HepG2 (cell line): ENCODE data around the gene CYSRT1. TPM values are rescaled to one million over a fixed set of nuclear protein-coding genes. Genes with fewer than 3 reads are reported as not detected.

Source experiments
- ATF6 ChIP-seq: sonication (generic); formaldehyde crosslinking; conservative IDR thresholded peaks from 2 replicates; pipeline ENCODE4 v1.4.0; 2020; ENCODE audit warnings: missing genetic modification reagents
- BHLHE40 ChIP-seq: IDR thresholded peaks from 2 replicates; pipeline ENCODE4 v1.6.1; 2011; ENCODE audit warnings: low read length, improper control_type of control experiment
- BORCS8-MEF2B ChIP-seq: sonication (generic); formaldehyde crosslinking; IDR thresholded peaks from 2 replicates; pipeline ENCODE4 v1.8.0; 2022; ENCODE audit warnings: mild to moderate bottlenecking, missing genetic modification reagents
- FOXO1 ChIP-seq: sonication (generic); formaldehyde crosslinking; IDR thresholded peaks from 2 replicates; pipeline ENCODE4 v1.4.0; 2020; ENCODE audit warnings: missing genetic modification reagents
- HNF1A ChIP-seq, 2 experiments: sonication (generic) in 1 of 2; formaldehyde crosslinking in 1 of 2; IDR thresholded peaks; 2 replicates each; pipeline versions ENCODE4 v1.4.0 to v1.6.1; 2016 to 2020; ENCODE audit warnings: borderline replicate concordance in 1 of 2, low read depth in 1 of 2, mild to moderate bottlenecking in 1 of 2, missing genetic modification reagents in 1 of 2
- MIER2 ChIP-seq: IDR thresholded peaks from 2 replicates; pipeline ENCODE4 v1.6.1; 2016; ENCODE audit warnings: missing biosample characterization, missing genetic modification reagents
- MTERF4 ChIP-seq: sonication (generic); formaldehyde crosslinking; IDR thresholded peaks from 2 replicates; pipeline ENCODE4 v1.8.0; 2023; ENCODE audit warnings: mild to moderate bottlenecking, missing genetic modification reagents
- NR1H2 ChIP-seq: sonication (generic); formaldehyde crosslinking; IDR thresholded peaks from 2 replicates; pipeline ENCODE4 v1.8.1; 2022; ENCODE audit warnings: low read depth, missing genetic modification reagents, borderline replicate concordance
- PATZ1 ChIP-seq: sonication (generic); formaldehyde crosslinking; IDR thresholded peaks from 2 replicates; pipeline ENCODE4 v1.4.0; 2020; ENCODE audit warnings: missing genetic modification reagents
- PRMT3 ChIP-seq: sonication (generic); formaldehyde crosslinking; IDR thresholded peaks from 2 replicates; pipeline ENCODE4 v1.8.1; 2022; ENCODE audit warnings: low read depth, mild to moderate bottlenecking, moderate library complexity, missing genetic modification reagents, borderline replicate concordance
- SATB2 ChIP-seq: sonication (generic); formaldehyde crosslinking; IDR thresholded peaks from 2 replicates; pipeline ENCODE4 v1.5.0; 2020; ENCODE audit warnings: missing genetic modification reagents
- SMAD3 ChIP-seq: sonication (generic); formaldehyde crosslinking; IDR thresholded peaks from 2 replicates; pipeline ENCODE4 v1.4.0; 2020; ENCODE audit warnings: missing genetic modification reagents
- XBP1 ChIP-seq: sonication (generic); formaldehyde crosslinking; IDR thresholded peaks from 2 replicates; pipeline ENCODE4 v1.5.0; 2020; ENCODE audit warnings: missing genetic modification reagents
- ZGPAT ChIP-seq: IDR thresholded peaks from 2 replicates; pipeline ENCODE4 v1.6.1; 2016; ENCODE audit warnings: mild to moderate bottlenecking
- ZNF343 ChIP-seq: sonication (generic); formaldehyde crosslinking; IDR thresholded peaks from 2 replicates; pipeline ENCODE4 v1.4.0; 2020; ENCODE audit warnings: mild to moderate bottlenecking, missing genetic modification reagents
- polyA plus RNA-seq, 8 experiments: library from polyadenylated mRNA; depleted of rRNA in 3 of 8; stranded (reverse) in 7 of 8; unstranded in 1 of 8; fragments of >200 nt; fragmentation: Illumina TruSeq in 4 of 8; extraction: Trizol in 4 of 8; gene quantifications; 2 replicates each; pipeline versions ENCODE4 v1.2.1 to v1.2.3, GENCODE V29; 2011 to 2016; ENCODE audit warnings: low read depth in 4 of 8, missing spikeins in 1 of 8, mixed read lengths in 1 of 8; ENCODE audit not compliant: insufficient read depth in 1 of 8
- total RNA-seq, 5 experiments: library from RNA; depleted of rRNA; stranded (reverse); fragments of >200 nt; fragmentation: Illumina TruSeq; extraction: Trizol; gene quantifications; 2 replicates each; pipeline ENCODE4 v1.2.3, GENCODE V29; 2016; ENCODE audit warnings: low read depth in 1 of 5

CYSRT1 gene
- total and polyA plus RNA-seq, 2 of the 13 experiments (the other 11 are each of a cell fraction or from before 2014, with no cell fraction given) = 1.5 to 2.1 TPM

GRCh38 chr9:137188490-137189296 lies 36.3 kb upstream of the CYSRT1 start, which contains the start of the genes ANAPC2 and SSNA1 (continued):
- TF ChIP-seq ZNF343 (CRISPR knock-in tag) (no peak), NR1H2 (CRISPR knock-in tag) (0 out of 2 replicates have a peak, but pooled peaks have one; percentile 50), BHLHE40 (peak; percentile 93), HNF1A (IDR thresholded peaks at IDR 0.05; ENCODE audit: low read depth) (no peak), HNF1A (CRISPR knock-in tag; IDR thresholded peaks at IDR 0.05; ENCODE audit: borderline replicate concordance) (peak; percentile 74; the same call in 1 of the 2 replicates), BORCS8-MEF2B (CRISPR knock-in tag) (peak; percentile 73), MTERF4 (CRISPR knock-in tag) (peak; percentile 68; the same call in 1 of the 2 replicates), SATB2 (0 out of 2 replicates have a peak, but pooled peaks have one; percentile 25), SMAD3 (CRISPR knock-in tag) (peak; percentile 67; the same call in 1 of the 2 replicates), XBP1 (CRISPR knock-in tag) (no peak), PATZ1 (CRISPR knock-in tag) (peak; percentile 75), ATF6 (CRISPR knock-in tag) (no peak; the same call in 1 of the 2 replicates), MIER2 (CRISPR knock-in tag) (peak; percentile 71), PRMT3 (CRISPR knock-in tag) (no peak), ZGPAT (CRISPR knock-in tag) (peak; percentile 89; the same call in 1 of the 2 replicates), FOXO1 (CRISPR knock-in tag) (peak; percentile 84)
